OCI-LY7 (cell line): Measurements from ENCODE around the gene LAIR2.

Source experiments
- EZH2phosphoT487 ChIP-seq: fragments of 200-600 bp; sonication (generic); IDR thresholded peaks from 2 replicates; pipeline ENCODE4 v1.6.1; 2018; ENCODE audit warnings: low read depth, borderline replicate concordance, mild to moderate bottlenecking, mixed run types, antibody characterized with exemption, low read length, moderate library complexity, mixed read lengths
- TF ChIP-seq, protein P1 (sequence below): fragments of 200-600 bp; sonication (generic); conservative IDR thresholded peaks from 2 replicates; pipeline ENCODE4 v1.5.1; 2014; ENCODE audit warnings: mild to moderate bottlenecking, antibody characterized with exemption, low read length, moderate library complexity, mixed read lengths

DNA sequence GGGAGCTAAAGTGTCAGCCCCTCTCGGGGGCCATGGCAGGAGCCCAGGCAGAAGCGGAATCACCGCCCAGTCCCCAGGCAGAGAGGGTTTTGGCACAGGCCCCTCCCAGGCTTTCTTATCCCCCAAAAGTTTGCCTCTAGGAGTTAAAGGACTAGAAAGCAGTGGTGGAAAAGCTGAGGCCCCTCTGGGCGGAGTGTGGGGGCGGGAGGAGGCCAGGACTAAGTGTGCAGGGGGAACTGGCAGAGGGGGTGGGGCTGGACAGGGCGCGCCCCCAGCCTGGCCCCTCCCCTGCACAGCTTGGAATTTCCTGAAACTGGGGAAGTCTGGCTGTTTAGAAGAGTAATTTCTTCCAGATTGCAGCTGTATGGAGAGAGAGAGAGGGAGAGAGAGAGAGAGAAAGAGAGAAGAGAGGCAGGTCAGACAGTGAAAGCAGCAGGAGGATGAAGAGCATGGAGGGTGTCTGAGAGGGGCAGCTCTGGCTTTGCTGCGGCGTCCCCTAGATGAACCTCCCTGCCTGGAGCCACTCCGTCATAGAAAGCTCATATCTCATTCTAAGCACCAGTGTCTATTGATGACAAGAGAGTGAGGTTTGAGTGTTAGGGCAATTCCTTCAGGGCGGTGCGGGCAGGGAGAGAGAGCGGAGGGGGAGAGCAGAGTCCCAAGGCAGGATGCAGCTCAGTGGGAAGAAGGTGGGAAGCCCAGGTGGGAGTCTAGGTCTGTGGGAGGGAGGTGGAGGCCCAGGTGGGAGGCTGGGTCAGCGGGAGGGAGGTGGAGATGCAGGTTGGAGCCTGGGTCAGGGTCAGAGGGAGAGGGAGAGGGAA, 29.4 kb upstream of the LAIR2 start, which contains the start of gene CDC42EP5:
- TF ChIP-seq, protein P1, sequence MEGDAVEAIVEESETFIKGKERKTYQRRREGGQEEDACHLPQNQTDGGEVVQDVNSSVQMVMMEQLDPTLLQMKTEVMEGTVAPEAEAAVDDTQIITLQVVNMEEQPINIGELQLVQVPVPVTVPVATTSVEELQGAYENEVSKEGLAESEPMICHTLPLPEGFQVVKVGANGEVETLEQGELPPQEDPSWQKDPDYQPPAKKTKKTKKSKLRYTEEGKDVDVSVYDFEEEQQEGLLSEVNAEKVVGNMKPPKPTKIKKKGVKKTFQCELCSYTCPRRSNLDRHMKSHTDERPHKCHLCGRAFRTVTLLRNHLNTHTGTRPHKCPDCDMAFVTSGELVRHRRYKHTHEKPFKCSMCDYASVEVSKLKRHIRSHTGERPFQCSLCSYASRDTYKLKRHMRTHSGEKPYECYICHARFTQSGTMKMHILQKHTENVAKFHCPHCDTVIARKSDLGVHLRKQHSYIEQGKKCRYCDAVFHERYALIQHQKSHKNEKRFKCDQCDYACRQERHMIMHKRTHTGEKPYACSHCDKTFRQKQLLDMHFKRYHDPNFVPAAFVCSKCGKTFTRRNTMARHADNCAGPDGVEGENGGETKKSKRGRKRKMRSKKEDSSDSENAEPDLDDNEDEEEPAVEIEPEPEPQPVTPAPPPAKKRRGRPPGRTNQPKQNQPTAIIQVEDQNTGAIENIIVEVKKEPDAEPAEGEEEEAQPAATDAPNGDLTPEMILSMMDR, result no peak
- TF ChIP-seq EZH2phosphoT487, result no peak
